Tibial nerve (tissue), 4 donors: ENCODE data around the gene GMIP. TPM values are rescaled to one million over a fixed set of nuclear protein-coding genes. Genes with fewer than 3 reads are reported as not detected.

ENCODE experiments used
- DNase-seq, 2 donors: peaks; one replicate each; pipeline ENCODE4 v3.0.0-alpha.2; 2019; ENCODE audit warnings: low spot score in 2 of 2
- H3K27ac ChIP-seq, 4 donors: fragments of 200-600 bp; sonication (generic) in 3 of 4; one replicate each; pipeline ENCODE4 v1.5.1; 2017 to 2019; ENCODE audit warnings: mild to moderate bottlenecking in 1 of 4
- H3K27me3 ChIP-seq, 2 donors: fragments of 200-600 bp; sonication (generic) in 1 of 2; one replicate each; pipeline versions ENCODE4 v1.5.1 to v1.6.0; 2017 to 2019
- H3K36me3 ChIP-seq, 3 donors: fragments of 200-600 bp; sonication (generic); one replicate each; pipeline ENCODE4 v1.5.1; 2018 to 2019
- H3K4me1 ChIP-seq, 4 donors: fragments of 200-600 bp; sonication (generic) in 3 of 4; one replicate each; pipeline ENCODE4 v1.5.1; 2017 to 2019
- H3K4me3 ChIP-seq, 4 donors: fragments of 200-600 bp; sonication (generic) in 3 of 4; one replicate each; pipeline ENCODE4 v1.5.1; 2017 to 2019; ENCODE audit warnings: mild to moderate bottlenecking in 1 of 4, moderate library complexity in 1 of 4
- H3K9me3 ChIP-seq, 4 donors: fragments of 200-600 bp; sonication (generic) in 3 of 4; one replicate each; pipeline ENCODE4 v1.5.1; 2017 to 2019
- CTCF ChIP-seq, 5 experiments: fragments of 200-600 bp in 3 of 5; fragments of 450-650 bp in 2 of 5; sonication (generic) in 3 of 5; IDR thresholded peaks; one replicate each; pipeline ENCODE4 v1.5.1; 2016 to 2019; ENCODE audit warnings: antibody characterized with exemption in 5 of 5, mild to moderate bottlenecking in 3 of 5, moderate library complexity in 2 of 5
- EP300 ChIP-seq, 2 donors: sonication (generic); formaldehyde crosslinking; IDR thresholded peaks; one replicate each; pipeline ENCODE4 v1.6.1; 2017; ENCODE audit warnings: antibody characterized with exemption in 2 of 2, mild to moderate bottlenecking in 1 of 2
- POLR2A ChIP-seq, 2 donors: fragments of 450-650 bp; IDR thresholded peaks; one replicate each; pipeline ENCODE4 v1.6.1; 2017; ENCODE audit warnings: antibody characterized with exemption in 2 of 2, mild to moderate bottlenecking in 2 of 2, moderate library complexity in 2 of 2
- WGBS, 2 donors: methylation state at CpG; one replicate each; pipeline ENCODE4 v1.1.5; 2018; 5-methylcytosine and 5-hydroxymethylcytosine counted together
- total RNA-seq, 4 donors: library from RNA; depleted of rRNA; stranded (reverse); fragments of >200 nt; gene quantifications; one replicate each; pipeline ENCODE4 v1.1.0, GENCODE V29; 2016

GMIP gene
- total RNA-seq, 4 donors from 2014 or later, result 8.8 to 35.1 (median 15.6) TPM

- TF ChIP-seq EP300 (IDR thresholded peaks at IDR 0.05), result no peak
- TF ChIP-seq CTCF (IDR thresholded peaks at IDR 0.05), result no peak
- no peak for TF ChIP-seq POLR2A (IDR thresholded peaks at IDR 0.05)
- H3K36me3 ChIP-seq, result peaks cover 0 to 64% (median 0%) of the 10 kb centered on the region in 3 donors
- 93% methylated on average over 36 of the region's 36 CpGs for WGBS, 2 donors
Measured at GRCh38 chr19:19634516-19635312, 8.7 kb downstream of the GMIP start.

GRCh38 chr19:19633711-19634515, 9.5 kb downstream of the GMIP start:
- H3K27me3 ChIP-seq, result no peaks in the 10 kb centered on the region
- no peak overlapping the region for H3K4me3 ChIP-seq
- no peak for TF ChIP-seq CTCF (IDR thresholded peaks at IDR 0.05)
- no peak for TF ChIP-seq POLR2A (IDR thresholded peaks at IDR 0.05)
- TF ChIP-seq EP300 (IDR thresholded peaks at IDR 0.05), result no peak
- no peaks in the 10 kb centered on the region for H3K9me3 ChIP-seq
- no peak overlapping the region for H3K27ac ChIP-seq
- 85 to 93% methylated on average over 19 to 22 of the region's 22 CpGs for WGBS, 2 donors
- peaks cover 0 to 62% (median 0%) of the 10 kb centered on the region in 3 donors for H3K36me3 ChIP-seq
- no peak for DNase-seq
- peaks cover 0 to 1% (median under 1%) of the 10 kb centered on the region in 4 donors for H3K4me1 ChIP-seq

More at GRCh38 chr19:19634516-19635312, 8.7 kb downstream of the GMIP start:
- Histone ChIP-seq H3K27ac (no peak overlapping the region), H3K4me1 (no peaks in the 10 kb centered on the region), H3K27me3 (no peaks in the 10 kb centered on the region), H3K4me3 (no peak overlapping the region), H3K9me3 (no peaks in the 10 kb centered on the region)
- DNase-seq, result no peak

GRCh38 chr19:19632661-19633060, 10.8 kb downstream of the GMIP start:
- TF ChIP-seq POLR2A (IDR thresholded peaks at IDR 0.05) (no peak), CTCF (IDR thresholded peaks at IDR 0.05) (no peak), EP300 (IDR thresholded peaks at IDR 0.05) (no peak)
- no peak for DNase-seq
- Histone ChIP-seq H3K27ac (no peak overlapping the region), H3K36me3 (peaks cover 0 to 57% (median 0%) of the 10 kb centered on the region in 3 donors), H3K9me3 (no peaks in the 10 kb centered on the region), H3K4me1 (peaks cover 0 to 14% (median 9%) of the 10 kb centered on the region in 4 donors), H3K27me3 (peaks cover 0 to 6% of the 10 kb centered on the region in 2 donors), H3K4me3 (no peak overlapping the region)
- WGBS, 2 donors, result 78 to 82% methylated on average over 5 of the region's 5 CpGs

GRCh38 chr19:19631346-19631745, 12.1 kb downstream of the GMIP start:
- no peak overlapping the region for H3K4me3 ChIP-seq
- H3K4me1 ChIP-seq, result peaks cover 0 to 19% (median 9%) of the 10 kb centered on the region in 4 donors
- WGBS, 2 donors, result 87 to 89% methylated on average over 7 of the region's 7 CpGs
- no peaks in the 10 kb centered on the region for H3K9me3 ChIP-seq
- H3K36me3 ChIP-seq, result peaks cover 0 to 43% (median 0%) of the 10 kb centered on the region in 3 donors
- H3K27me3 ChIP-seq, result peaks cover 0 to 12% of the 10 kb centered on the region in 2 donors
- DNase-seq, result no peak
- no peak for TF ChIP-seq POLR2A (IDR thresholded peaks at IDR 0.05)
- TF ChIP-seq EP300 (IDR thresholded peaks at IDR 0.05), result no peak
- TF ChIP-seq CTCF (IDR thresholded peaks at IDR 0.05), result no peak
- H3K27ac ChIP-seq, result no peak overlapping the region
